ENCODE results near the gene RERE. TPM values are rescaled to one million over a fixed set of nuclear protein-coding genes. Genes with fewer than 3 reads are reported as not detected.
A peak's percentile ranks its signal among the peaks of the same experiment; 100 is the strongest.

The RERE gene
- polyA plus RNA-seq, 1 experiment = 14.3 TPM

DNA sequence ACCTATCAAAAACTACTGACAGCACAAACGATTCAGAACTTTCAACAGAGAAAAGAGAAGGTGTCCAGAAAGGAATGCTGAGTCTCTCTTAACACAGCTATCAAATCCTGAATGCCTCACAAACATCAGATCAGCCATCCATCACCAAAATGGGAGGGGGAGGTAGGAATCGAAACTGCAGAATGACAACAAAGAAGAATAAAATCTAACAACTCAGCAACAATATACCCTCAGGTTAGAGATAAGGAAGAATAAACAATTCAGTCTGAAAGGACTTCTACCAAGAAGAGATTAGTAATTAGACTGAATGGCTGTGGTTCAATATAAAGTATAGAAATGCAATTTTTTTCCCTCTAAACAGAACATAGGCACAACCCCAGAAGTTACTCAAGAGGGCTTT is 94.4 kb downstream of the RERE start:
- no peak overlapping the region for H3K27ac ChIP-seq (ENCODE audit: low read depth, low read length)
- no peak for DNase-seq (ENCODE audit: low read depth, low spot score)
- H3K27me3 ChIP-seq (ENCODE audit: control insufficient read depth, insufficient read depth, low read length) = no peaks in the 10 kb centered on the region
- no peaks in the 10 kb centered on the region; the same call in 1 of the 2 replicates for H3K9me3 ChIP-seq (ENCODE audit: control insufficient read depth, insufficient read depth, low read length)
- no peak overlapping the region for H3K4me3 ChIP-seq (ENCODE audit: low read depth, low read length)
- TF ChIP-seq CTCF (IDR thresholded peaks at IDR 0.05; ENCODE audit: low read depth, low read length) = no peak
- POLR2A ChIA-PET = no interaction called here
- CTCF ChIA-PET = interaction anchor here (1.4 to 6.4 kb wide), 3 partner anchors 51 to 161 kb away, joined by 3 to 73 read pairs (median 51); no protein-coding TSS in a partner anchor

GRCh38 chr1:8722366-8722765 is 95.1 kb downstream of the RERE start:
- no peak for DNase-seq (ENCODE audit: low read depth, low spot score)
- H3K27me3 ChIP-seq (ENCODE audit: control insufficient read depth, insufficient read depth, low read length) = no peaks in the 10 kb centered on the region
- no peak overlapping the region for H3K27ac ChIP-seq (ENCODE audit: low read depth, low read length)
- TF ChIP-seq CTCF (IDR thresholded peaks at IDR 0.05; ENCODE audit: low read depth, low read length) = no peak
- no peak overlapping the region for H3K4me3 ChIP-seq (ENCODE audit: low read depth, low read length)
- ChIA-PET POLR2A (no interaction called here), CTCF (interaction anchor here (1.4 kb wide), 1 partner anchor 51 kb away, joined by 3 read pairs; no protein-coding TSS in a partner anchor)
- no peaks in the 10 kb centered on the region; the same call in 1 of the 2 replicates for H3K9me3 ChIP-seq (ENCODE audit: control insufficient read depth, insufficient read depth, low read length)

GRCh38 chr1:8721679-8722324 is 95.6 kb downstream of the RERE start:
- no peak for DNase-seq (ENCODE audit: low read depth, low spot score)
- H3K27ac ChIP-seq (ENCODE audit: low read depth, low read length) = no peak overlapping the region
- H3K27me3 ChIP-seq (ENCODE audit: control insufficient read depth, insufficient read depth, low read length) = no peaks in the 10 kb centered on the region
- no peaks in the 10 kb centered on the region; the same call in 1 of the 2 replicates for H3K9me3 ChIP-seq (ENCODE audit: control insufficient read depth, insufficient read depth, low read length)
- H3K4me3 ChIP-seq (ENCODE audit: low read depth, low read length) = no peak overlapping the region
- ChIA-PET POLR2A (no interaction called here), CTCF (no interaction called here)
- TF ChIP-seq CTCF (IDR thresholded peaks at IDR 0.05; ENCODE audit: low read depth, low read length) = no peak

GRCh38 chr1:8720347-8720746 is 97.1 kb downstream of the RERE start:
- DNase-seq (ENCODE audit: low read depth, low spot score) = no peak
- Histone ChIP-seq H3K9me3 (ENCODE audit: control insufficient read depth, insufficient read depth, low read length) (no peaks in the 10 kb centered on the region; the same call in 1 of the 2 replicates), H3K4me3 (ENCODE audit: low read depth, low read length) (no peak overlapping the region), H3K27ac (ENCODE audit: low read depth, low read length) (no peak overlapping the region), H3K27me3 (ENCODE audit: control insufficient read depth, insufficient read depth, low read length) (no peaks in the 10 kb centered on the region)
- POLR2A ChIA-PET = no interaction called here
- CTCF ChIA-PET = no interaction called here
- no peak for TF ChIP-seq CTCF (IDR thresholded peaks at IDR 0.05; ENCODE audit: low read depth, low read length)

GRCh38 chr1:8718850-8719361 is 98.5 kb downstream of the RERE start:
- POLR2A ChIA-PET = no interaction called here
- H3K27me3 ChIP-seq (ENCODE audit: control insufficient read depth, insufficient read depth, low read length) = no peaks in the 10 kb centered on the region
- H3K9me3 ChIP-seq (ENCODE audit: control insufficient read depth, insufficient read depth, low read length) = no peaks in the 10 kb centered on the region; the same call in 1 of the 2 replicates
- H3K4me3 ChIP-seq (ENCODE audit: low read depth, low read length) = no peak overlapping the region
- no peak for DNase-seq (ENCODE audit: low read depth, low spot score)
- CTCF ChIA-PET = interaction anchor here (0.7 to 3.4 kb wide), 5 partner anchors 14 to 158 kb away, joined by 3 to 19 read pairs (median 4); no protein-coding TSS in a partner anchor
- TF ChIP-seq CTCF (IDR thresholded peaks at IDR 0.05; ENCODE audit: low read depth, low read length) = peak; percentile 51
- no peak overlapping the region for H3K27ac ChIP-seq (ENCODE audit: low read depth, low read length)

All from AG04450 (cell line).